Mesendoderm (in vitro differentiated cells): ENCODE results near the gene RASD2. TPM values are rescaled to one million over a fixed set of nuclear protein-coding genes. Genes with fewer than 3 reads are reported as not detected.
"Not testable (repeated sequence)": the region's sequence is repeated elsewhere in the genome, so short reads cannot be mapped to it uniquely, and the experiment has no call there.

ENCODE experiments used
- DNase-seq: peaks from one replicate; pipeline ENCODE4 v3.0.0; 2013
- H2AK5ac ChIP-seq: 2 replicates; pipeline ENCODE4 v1.6.1; 2013; ENCODE audit warnings: low read length, inconsistent platforms
- H2BK120ac ChIP-seq: 2 replicates; pipeline ENCODE4 v1.6.1; 2013; ENCODE audit warnings: low read depth, mild to moderate bottlenecking, low read length, moderate library complexity, mixed read lengths
- H2BK15ac ChIP-seq: replicated peaks from 2 replicates; pipeline ENCODE4 v1.6.1; 2013; ENCODE audit warnings: low read depth, mild to moderate bottlenecking, moderate library complexity
- H2BK5ac ChIP-seq: 2 replicates; pipeline ENCODE4 v1.6.1; 2013; ENCODE audit warnings: low read length, inconsistent platforms
- H3K18ac ChIP-seq: 2 replicates; pipeline ENCODE4 v1.6.1; 2013; ENCODE audit warnings: mild to moderate bottlenecking, low read length, mixed read lengths
- H3K23ac ChIP-seq: one replicate; pipeline ENCODE4 v1.6.1; 2013; ENCODE audit warnings: low read length
- H3K27ac ChIP-seq: 2 replicates; pipeline ENCODE4 v1.5.1; 2013; ENCODE audit warnings: low read depth, mild to moderate bottlenecking, inconsistent platforms, low read length, moderate library complexity
- H3K27me3 ChIP-seq: 2 replicates; pipeline ENCODE4 v1.6.1; 2013; ENCODE audit warnings: low read length, control low read depth, mild to moderate bottlenecking, inconsistent platforms; ENCODE audit not compliant: insufficient read depth, poor library complexity
- H3K36me3 ChIP-seq: 2 replicates; pipeline ENCODE4 v1.6.1; 2013; ENCODE audit warnings: low read length, inconsistent platforms; ENCODE audit not compliant: control insufficient read depth, insufficient read depth
- H3K4ac ChIP-seq: one replicate; pipeline ENCODE4 v1.6.1; 2013; ENCODE audit warnings: low read depth, mild to moderate bottlenecking, low read length, moderate library complexity
- H3K4me1 ChIP-seq: 2 replicates; pipeline ENCODE4 v1.6.1; 2013; ENCODE audit warnings: low read depth, low read length, inconsistent platforms; ENCODE audit not compliant: control insufficient read depth
- H3K4me2 ChIP-seq: 2 replicates; pipeline ENCODE4 v1.6.1; 2013; ENCODE audit warnings: low read length
- H3K4me3 ChIP-seq: 2 replicates; pipeline ENCODE4 v1.5.1; 2013; ENCODE audit warnings: mild to moderate bottlenecking, low read length
- H3K56ac ChIP-seq: one replicate; pipeline ENCODE4 v1.6.1; 2013; ENCODE audit warnings: low read length
- H3K79me1 ChIP-seq: 2 replicates; pipeline ENCODE4 v1.6.1; 2013; ENCODE audit warnings: low read length, inconsistent platforms
- H3K79me2 ChIP-seq: 2 replicates; pipeline ENCODE4 v1.6.1; 2013; ENCODE audit warnings: mild to moderate bottlenecking, low read length; ENCODE audit not compliant: control insufficient read depth, insufficient read depth
- H3K9ac ChIP-seq: 2 replicates; pipeline ENCODE4 v1.6.1; 2013; ENCODE audit warnings: low read length, inconsistent platforms
- H4K5ac ChIP-seq: one replicate; pipeline ENCODE4 v1.6.1; 2013; ENCODE audit warnings: low read length
- H4K8ac ChIP-seq: one replicate; pipeline ENCODE4 v1.6.1; 2013; ENCODE audit warnings: low read depth, mild to moderate bottlenecking, control low read depth, low read length, moderate library complexity
- WGBS: extraction: QIAGEN DNeasy Blood & Tissue Kit; methylation state at CpG from one replicate; pipeline ENCODE4 v1.1.7; 2013; ENCODE audit warnings: low lambda C conversion rate, missing lambda C conversion rate; ENCODE audit not compliant: insufficient coverage; ENCODE audit errors: extremely low coverage; 5-methylcytosine and 5-hydroxymethylcytosine counted together
- polyA plus RNA-seq, 2 experiments: library from polyadenylated mRNA; stranded (reverse); fragments of 200-250 nt; gene quantifications; one replicate each; pipeline ENCODE4 v1.2.3, GENCODE V29; 2013

RASD2 gene, protein sequence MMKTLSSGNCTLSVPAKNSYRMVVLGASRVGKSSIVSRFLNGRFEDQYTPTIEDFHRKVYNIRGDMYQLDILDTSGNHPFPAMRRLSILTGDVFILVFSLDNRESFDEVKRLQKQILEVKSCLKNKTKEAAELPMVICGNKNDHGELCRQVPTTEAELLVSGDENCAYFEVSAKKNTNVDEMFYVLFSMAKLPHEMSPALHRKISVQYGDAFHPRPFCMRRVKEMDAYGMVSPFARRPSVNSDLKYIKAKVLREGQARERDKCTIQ
- polyA plus RNA-seq (2013, experiment 1 of 2) = 0.81 TPM
- polyA plus RNA-seq (2013, experiment 2 of 2) = 0.85 TPM

- Histone ChIP-seq H3K4me3 (peak within 1 kb of the TSS; percentile 36), H3K4ac (no peak within 1 kb of the TSS)
- no CpG with 5 or more reads among the region's 49 CpGs for WGBS
These were observed at the start of gene RASD2 for GRCh38 chr22:35540595-35541253. Gene RASD2, plus strand, starts transcription at chr22:35540831. Its CDS starts 5,979 bp downstream, at chr22:35546810.

DNA sequence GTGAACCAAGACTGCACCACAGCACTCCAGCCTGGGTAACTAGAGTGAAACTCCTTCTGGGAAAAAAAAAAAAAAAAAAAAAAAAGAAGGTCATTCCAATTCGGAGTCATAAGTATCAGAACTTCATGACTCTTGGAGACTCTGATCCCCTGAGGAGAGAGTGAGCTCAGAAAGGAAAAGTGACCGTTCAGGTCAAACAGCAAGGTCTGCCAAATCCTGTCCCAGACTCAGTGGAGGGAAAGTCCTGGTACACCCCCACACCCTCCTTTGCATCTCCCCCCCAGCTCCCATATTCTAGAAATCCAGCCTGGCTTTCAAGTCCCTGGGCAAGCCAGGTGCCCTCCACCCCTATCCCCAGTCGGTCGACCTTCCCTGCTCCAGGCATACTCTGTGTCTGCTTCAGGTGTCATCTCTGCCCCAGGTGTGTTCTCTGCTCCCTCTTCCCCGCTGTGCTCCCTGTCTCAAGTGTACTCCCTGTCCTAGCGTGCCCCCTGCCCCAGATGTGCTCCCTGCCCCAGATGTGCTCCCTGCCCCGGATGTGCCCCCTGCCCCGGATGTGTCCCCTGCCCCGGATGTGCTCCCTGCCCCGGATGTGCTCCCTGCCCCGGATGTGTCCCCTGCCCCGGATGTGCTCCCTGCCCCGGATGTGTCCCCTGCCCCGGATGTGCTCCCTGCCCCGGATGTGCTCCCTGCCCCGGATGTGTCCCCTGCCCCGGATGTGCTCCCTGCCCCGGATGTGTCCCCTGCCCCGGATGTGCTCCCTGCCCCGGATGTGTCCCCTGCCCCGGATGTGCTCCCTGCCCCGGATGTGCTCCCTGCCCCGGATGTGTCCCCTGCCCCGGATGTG, 49.3 kb upstream of the RASD2 start:
- H2BK15ac ChIP-seq, H4K5ac ChIP-seq, H2BK5ac ChIP-seq, H3K79me1 ChIP-seq, H3K4me3 ChIP-seq, H4K8ac ChIP-seq, H3K79me2 ChIP-seq, H2BK120ac ChIP-seq, H3K9ac ChIP-seq, H3K56ac ChIP-seq, H3K36me3 ChIP-seq, DNase-seq, H3K27me3 ChIP-seq, H3K18ac ChIP-seq, H3K23ac ChIP-seq, H2AK5ac ChIP-seq, H3K4me1 ChIP-seq, H3K4me2 ChIP-seq, H3K27ac ChIP-seq, H3K4ac ChIP-seq: not testable (repeated sequence)
- no CpG with 5 or more reads among the region's 24 CpGs for WGBS

More at GRCh38 chr22:35540595-35541253, at the start of gene RASD2:
- peak within 1 kb of the TSS; percentile 96 for H3K4me2 ChIP-seq
- peak; percentile 54 for DNase-seq
- no peak within 1 kb of the TSS for H3K18ac ChIP-seq
- H3K79me2 ChIP-seq = no peaks in the 10 kb centered on the region
- H3K36me3 ChIP-seq = no peaks in the 10 kb centered on the region
- H2BK5ac ChIP-seq = no peak within 1 kb of the TSS
- H3K56ac ChIP-seq = peak within 1 kb of the TSS; percentile 70
- no peak within 1 kb of the TSS for H2BK120ac ChIP-seq
- no peak within 1 kb of the TSS for H4K5ac ChIP-seq
- H2BK15ac ChIP-seq = no peak within 1 kb of the TSS
- no peaks in the 10 kb centered on the region for H3K4me1 ChIP-seq
- H3K23ac ChIP-seq = no peak within 1 kb of the TSS
- H2AK5ac ChIP-seq = no peak within 1 kb of the TSS
- no peak within 1 kb of the TSS for H4K8ac ChIP-seq
- peak within 1 kb of the TSS; percentile 55 for H3K9ac ChIP-seq
- no peak within 1 kb of the TSS for H3K27ac ChIP-seq
- H3K27me3 ChIP-seq = peaks cover 6% of the 10 kb centered on the region
- H3K79me1 ChIP-seq = no peaks in the 10 kb centered on the region

- no peak overlapping the region for H4K5ac ChIP-seq
- H3K4ac ChIP-seq = no peak overlapping the region
- no peaks in the 10 kb centered on the region for H3K27me3 ChIP-seq
- H3K36me3 ChIP-seq = no peaks in the 10 kb centered on the region
- no peak overlapping the region for H3K4me3 ChIP-seq
- no peak overlapping the region for H3K9ac ChIP-seq
- H2BK15ac ChIP-seq = no peak overlapping the region
- no peak overlapping the region for H2BK120ac ChIP-seq
- no CpG with 5 or more reads among the region's 3 CpGs for WGBS
- H4K8ac ChIP-seq = no peak overlapping the region
- no peak overlapping the region for H3K4me2 ChIP-seq
- H3K79me2 ChIP-seq = no peaks in the 10 kb centered on the region
- H3K27ac ChIP-seq = no peak overlapping the region
- H3K56ac ChIP-seq = no peak overlapping the region
- no peak overlapping the region for H2BK5ac ChIP-seq
- no peaks in the 10 kb centered on the region for H3K4me1 ChIP-seq
- H2AK5ac ChIP-seq = no peak overlapping the region
- no peak for DNase-seq
- no peaks in the 10 kb centered on the region for H3K79me1 ChIP-seq
- H3K23ac ChIP-seq = no peak overlapping the region
- no peak overlapping the region for H3K18ac ChIP-seq
These were observed 48.7 kb upstream of the RASD2 start for GRCh38 chr22:35491908-35492380.

GRCh38 chr22:35493074-35493473, 47.6 kb upstream of the RASD2 start:
- H3K4me2 ChIP-seq = no peak overlapping the region
- no peak overlapping the region for H3K23ac ChIP-seq
- no peak overlapping the region for H2BK5ac ChIP-seq
- H2BK120ac ChIP-seq = no peak overlapping the region
- H3K27ac ChIP-seq = no peak overlapping the region
- DNase-seq = no peak
- no CpG with 5 or more reads among the region's 5 CpGs for WGBS
- no peak overlapping the region for H2BK15ac ChIP-seq
- no peak overlapping the region for H2AK5ac ChIP-seq
- no peak overlapping the region for H3K4me3 ChIP-seq
- no peak overlapping the region for H3K56ac ChIP-seq
- H3K4ac ChIP-seq = no peak overlapping the region
- H3K79me2 ChIP-seq = no peaks in the 10 kb centered on the region
- H3K27me3 ChIP-seq = no peaks in the 10 kb centered on the region
- no peak overlapping the region for H3K18ac ChIP-seq
- H4K5ac ChIP-seq = no peak overlapping the region
- H3K9ac ChIP-seq = no peak overlapping the region
- no peaks in the 10 kb centered on the region for H3K4me1 ChIP-seq
- H3K36me3 ChIP-seq = no peaks in the 10 kb centered on the region
- H4K8ac ChIP-seq = no peak overlapping the region
- H3K79me1 ChIP-seq = no peaks in the 10 kb centered on the region

DNA sequence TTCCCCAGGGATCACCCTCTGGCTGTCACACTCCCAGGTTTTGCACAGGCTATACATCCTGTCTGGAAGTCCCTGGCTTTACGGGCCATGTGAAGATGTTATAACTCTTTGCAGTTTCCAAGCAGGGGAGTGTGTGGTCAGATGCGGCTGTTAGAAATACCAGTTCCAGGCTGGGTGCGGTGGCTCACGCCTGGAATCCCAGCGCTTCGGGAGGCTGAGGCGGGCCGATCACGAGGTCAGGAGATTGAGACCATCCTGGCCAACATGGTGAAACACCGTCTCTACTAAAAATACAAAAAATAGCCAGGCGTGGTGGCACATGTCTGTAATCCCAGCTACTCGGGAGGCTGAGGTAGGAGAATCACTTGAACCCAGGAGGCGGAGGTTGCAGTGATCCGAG, 44.9 kb upstream of the RASD2 start:
- WGBS = no CpG with 5 or more reads among the region's 14 CpGs
- H3K36me3 ChIP-seq, H4K8ac ChIP-seq: not testable (repeated sequence)

More for the DNA sequence above, 44.9 kb upstream of the RASD2 start:
- not testable (repeated sequence) for H3K9ac ChIP-seq, H3K4ac ChIP-seq, H3K4me2 ChIP-seq, H2AK5ac ChIP-seq, H3K4me1 ChIP-seq, H3K79me1 ChIP-seq, H3K4me3 ChIP-seq, H2BK120ac ChIP-seq, H3K23ac ChIP-seq, H4K5ac ChIP-seq, H2BK5ac ChIP-seq, H3K18ac ChIP-seq, H3K79me2 ChIP-seq, H2BK15ac ChIP-seq, H3K27ac ChIP-seq, H3K27me3 ChIP-seq, DNase-seq, H3K56ac ChIP-seq
